Endothelial cell of umbilical vein (primary cell): ENCODE results near the gene ITIH3.

ENCODE experiments used
- GATA2 ChIP-seq: IDR thresholded peaks from 2 replicates; pipeline ENCODE4 v1.7.0; 2011; ENCODE audit warnings: low read depth, mild to moderate bottlenecking, moderate library complexity, mixed read lengths, low read length; ENCODE audit not compliant: insufficient read length, insufficient read depth
- JUN ChIP-seq: IDR thresholded peaks from 2 replicates; pipeline ENCODE4 v1.6.1; 2011; ENCODE audit warnings: borderline replicate concordance, low read depth; ENCODE audit not compliant: insufficient read length, insufficient read depth
- MYC ChIP-seq: IDR thresholded peaks from one replicate; pipeline ENCODE4 v1.6.1; 2011; ENCODE audit warnings: mild to moderate bottlenecking, low read depth, low read length
- POLR2A ChIP-seq: IDR thresholded peaks from 2 replicates; pipeline ENCODE4 v1.6.1; 2012; ENCODE audit warnings: low read depth, mild to moderate bottlenecking, control low read depth, low read length
- POLR2AphosphoS5 ChIP-seq: IDR thresholded peaks from 2 replicates; pipeline ENCODE4 v1.6.1; 2012; ENCODE audit warnings: low read depth, mild to moderate bottlenecking, control low read depth, low read length, moderate library complexity; ENCODE audit not compliant: insufficient read depth
- TF ChIP-seq, protein P1 (sequence below), 2 donors: IDR thresholded peaks; 1 replicate in 1 of 2; 2 replicates in 1 of 2; pipeline ENCODE4 v1.5.1; 2011; ENCODE audit warnings: low read length in 2 of 2, mild to moderate bottlenecking in 2 of 2, moderate library complexity in 2 of 2, control low read depth in 1 of 2, inconsistent platforms in 1 of 2, low read depth in 1 of 2; ENCODE audit not compliant: insufficient read depth in 1 of 2; ENCODE audit errors: extremely low read depth in 1 of 2
- TF ChIP-seq, protein P2 (sequence below): IDR thresholded peaks from 2 replicates; pipeline ENCODE4 v1.6.1; 2011; ENCODE audit not compliant: insufficient read depth, insufficient read length

DNA sequence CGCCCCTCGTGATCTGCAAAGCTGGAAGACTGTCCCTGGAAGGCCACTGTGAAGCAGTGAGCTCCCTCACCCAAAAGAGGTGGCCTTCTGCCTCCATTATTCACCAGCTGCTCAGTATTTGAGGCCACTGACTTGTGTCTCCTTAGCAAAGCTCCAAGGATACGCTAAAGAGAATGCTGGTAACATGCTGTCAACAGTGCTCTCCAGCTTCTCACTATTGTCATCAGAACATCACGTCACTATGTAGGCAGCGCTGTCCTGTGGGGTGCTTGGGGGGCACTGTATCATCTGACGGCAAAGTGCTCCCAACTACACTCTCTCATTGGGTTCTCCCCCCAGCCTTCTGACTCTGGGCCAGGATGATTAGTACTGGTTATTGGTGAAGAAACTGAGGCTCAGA is 21.6 kb downstream of the ITIH3 start:
- TF ChIP-seq JUN (no peak), POLR2A (no peak), POLR2AphosphoS5 (no peak), GATA2 (no peak), MYC (no peak)
- TF ChIP-seq, protein P1, sequence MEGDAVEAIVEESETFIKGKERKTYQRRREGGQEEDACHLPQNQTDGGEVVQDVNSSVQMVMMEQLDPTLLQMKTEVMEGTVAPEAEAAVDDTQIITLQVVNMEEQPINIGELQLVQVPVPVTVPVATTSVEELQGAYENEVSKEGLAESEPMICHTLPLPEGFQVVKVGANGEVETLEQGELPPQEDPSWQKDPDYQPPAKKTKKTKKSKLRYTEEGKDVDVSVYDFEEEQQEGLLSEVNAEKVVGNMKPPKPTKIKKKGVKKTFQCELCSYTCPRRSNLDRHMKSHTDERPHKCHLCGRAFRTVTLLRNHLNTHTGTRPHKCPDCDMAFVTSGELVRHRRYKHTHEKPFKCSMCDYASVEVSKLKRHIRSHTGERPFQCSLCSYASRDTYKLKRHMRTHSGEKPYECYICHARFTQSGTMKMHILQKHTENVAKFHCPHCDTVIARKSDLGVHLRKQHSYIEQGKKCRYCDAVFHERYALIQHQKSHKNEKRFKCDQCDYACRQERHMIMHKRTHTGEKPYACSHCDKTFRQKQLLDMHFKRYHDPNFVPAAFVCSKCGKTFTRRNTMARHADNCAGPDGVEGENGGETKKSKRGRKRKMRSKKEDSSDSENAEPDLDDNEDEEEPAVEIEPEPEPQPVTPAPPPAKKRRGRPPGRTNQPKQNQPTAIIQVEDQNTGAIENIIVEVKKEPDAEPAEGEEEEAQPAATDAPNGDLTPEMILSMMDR (IDR thresholded peaks at IDR 0.05; ENCODE audit: extremely low read depth in 1 of 2, insufficient read depth in 1 of 2, low read depth in 1 of 2, low read length in 2 of 2), result no peak
- TF ChIP-seq, protein P2, sequence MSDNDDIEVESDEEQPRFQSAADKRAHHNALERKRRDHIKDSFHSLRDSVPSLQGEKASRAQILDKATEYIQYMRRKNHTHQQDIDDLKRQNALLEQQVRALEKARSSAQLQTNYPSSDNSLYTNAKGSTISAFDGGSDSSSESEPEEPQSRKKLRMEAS, result no peak
